HEK293 (cell line): Measurements from ENCODE around the gene ADGRD1.
A peak's percentile ranks its signal among the peaks of the same experiment; 100 is the strongest.
"Not testable (repeated sequence)": the region's sequence is repeated elsewhere in the genome, so short reads cannot be mapped to it uniquely, and the experiment has no call there.

Experiments
- CTCF ChIA-PET: fragments of 350-600 bp; formaldehyde crosslinking; extraction: SDS; loops from one replicate; lab custom pipeline; 2021; ENCODE audit warnings: antibody characterized with exemption; lab: Yijun Ruan, JAX
- POLR2A ChIA-PET: fragments of 300-600 bp; formaldehyde crosslinking; extraction: SDS; loops from one replicate; lab custom pipeline; 2020; ENCODE audit warnings: antibody characterized with exemption, inconsistent platforms; lab: Yijun Ruan, JAX
- H3K27ac ChIP-seq: fragments of 200-500 bp; sonication (Bioruptor generic); 2 replicates; pipeline ENCODE4 v1.5.1; 2014; ENCODE audit warnings: low read depth, low read length, control low read depth, inconsistent platforms; ENCODE audit errors: extremely low read depth
- H3K36me3 ChIP-seq, 2 experiments: fragments of 200-500 bp in 1 of 2; sonication (Bioruptor generic) in 1 of 2; 1 replicate in 1 of 2; 2 replicates in 1 of 2; pipeline ENCODE4 v1.5.1; 2014 to 2017; ENCODE audit warnings: inconsistent platforms in 2 of 2, low read length in 2 of 2; ENCODE audit not compliant: control insufficient read depth in 2 of 2, insufficient read depth in 1 of 2
- H3K4me1 ChIP-seq: fragments of 200-500 bp; sonication (Bioruptor generic); 2 replicates; pipeline ENCODE4 v1.5.1; 2014; ENCODE audit warnings: mild to moderate bottlenecking, low read length, inconsistent platforms; ENCODE audit not compliant: control insufficient read depth, insufficient read depth
- H3K4me3 ChIP-seq: 2 replicates; pipeline ENCODE4 v1.5.1; 2011; ENCODE audit warnings: low read depth, mild to moderate bottlenecking, control low read depth, low read length, moderate library complexity
- H3K9me3 ChIP-seq: fragments of 200-500 bp; sonication (Bioruptor generic); 2 replicates; pipeline ENCODE4 v1.5.1; 2014; ENCODE audit warnings: low read depth, low read length, inconsistent platforms; ENCODE audit not compliant: control insufficient read depth, insufficient read depth
- BCL11A ChIP-seq: fragments of 450-650 bp; formaldehyde crosslinking; IDR thresholded peaks from 2 replicates; pipeline ENCODE4 v1.5.1; 2016; ENCODE audit warnings: low read depth, missing biosample characterization, missing genetic modification characterization
- EGR2 ChIP-seq: fragments of 450-650 bp; formaldehyde crosslinking; IDR thresholded peaks from 2 replicates; pipeline ENCODE4 v1.5.1; 2016; ENCODE audit warnings: low read depth, missing biosample characterization, missing genetic modification characterization
- IKZF3 ChIP-seq: fragments of 450-650 bp; IDR thresholded peaks from 2 replicates; pipeline ENCODE4 v1.5.0; 2018; ENCODE audit warnings: missing biosample characterization, mild to moderate bottlenecking, missing genetic modification characterization, moderate library complexity
- OVOL3 ChIP-seq: fragments of 450-650 bp; formaldehyde crosslinking; IDR thresholded peaks from 2 replicates; pipeline ENCODE4 v1.5.1; 2016; ENCODE audit warnings: missing biosample characterization, missing genetic modification characterization
- SCRT2 ChIP-seq: fragments of 450-650 bp; formaldehyde crosslinking; IDR thresholded peaks from 2 replicates; pipeline ENCODE4 v1.5.1; 2016; ENCODE audit warnings: missing biosample characterization, missing genetic modification characterization
- ZBTB20 ChIP-seq: fragments of 450-650 bp; formaldehyde crosslinking; IDR thresholded peaks from 2 replicates; pipeline ENCODE4 v1.5.1; 2016; ENCODE audit warnings: missing biosample characterization, missing genetic modification characterization
- ZBTB21 ChIP-seq: fragments of 450-650 bp; formaldehyde crosslinking; IDR thresholded peaks from 2 replicates; pipeline ENCODE4 v1.5.1; 2017; ENCODE audit warnings: missing biosample characterization, missing genetic modification characterization
- ZFP41 ChIP-seq: fragments of 450-650 bp; formaldehyde crosslinking; IDR thresholded peaks from 2 replicates; pipeline ENCODE4 v1.5.1; 2016; ENCODE audit warnings: missing biosample characterization, missing genetic modification characterization, borderline replicate concordance
- ZNF133 ChIP-seq: fragments of 450-650 bp; formaldehyde crosslinking; IDR thresholded peaks from 2 replicates; pipeline ENCODE4 v1.5.1; 2016; ENCODE audit warnings: missing biosample characterization, missing genetic modification characterization
- ZNF24 ChIP-seq: fragments of 450-650 bp; formaldehyde crosslinking; IDR thresholded peaks from 2 replicates; pipeline ENCODE4 v1.5.1; 2016; ENCODE audit warnings: missing biosample characterization, missing genetic modification characterization
- ZNF394 ChIP-seq: fragments of 450-650 bp; formaldehyde crosslinking; IDR thresholded peaks from 2 replicates; pipeline ENCODE4 v1.5.1; 2016; ENCODE audit warnings: missing biosample characterization, missing genetic modification characterization, mild to moderate bottlenecking, moderate library complexity, borderline replicate concordance
- ZNF473 ChIP-seq: fragments of 450-650 bp; formaldehyde crosslinking; IDR thresholded peaks from 2 replicates; pipeline ENCODE4 v1.5.1; 2017; ENCODE audit warnings: missing biosample characterization, missing genetic modification characterization
- ZNF610 ChIP-seq: fragments of 450-650 bp; formaldehyde crosslinking; IDR thresholded peaks from 2 replicates; pipeline ENCODE4 v1.5.1; 2016; ENCODE audit warnings: missing biosample characterization, missing genetic modification characterization, borderline replicate concordance
- ZNF670 ChIP-seq: fragments of 450-650 bp; formaldehyde crosslinking; IDR thresholded peaks from 2 replicates; pipeline ENCODE4 v1.5.1; 2016; ENCODE audit warnings: missing biosample characterization, missing genetic modification characterization, low read depth
- ZNF76 ChIP-seq: fragments of 450-650 bp; formaldehyde crosslinking; IDR thresholded peaks from 2 replicates; pipeline ENCODE4; 2016; ENCODE audit warnings: low read depth, missing biosample characterization, missing genetic modification characterization, borderline replicate concordance
- TF ChIP-seq, protein P1 (sequence below): fragments of 450-650 bp; formaldehyde crosslinking; optimal IDR thresholded peaks from 2 replicates; pipeline ENCODE3; 2016; ENCODE audit warnings: missing biosample characterization, mild to moderate bottlenecking, missing genetic modification characterization
- TF ChIP-seq, protein P2 (sequence below): fragments of 450-650 bp; formaldehyde crosslinking; conservative IDR thresholded peaks from 2 replicates; pipeline ENCODE4 v1.5.1; 2016; ENCODE audit warnings: low read depth, missing biosample characterization, missing genetic modification characterization

ADGRD1 gene

DNA sequence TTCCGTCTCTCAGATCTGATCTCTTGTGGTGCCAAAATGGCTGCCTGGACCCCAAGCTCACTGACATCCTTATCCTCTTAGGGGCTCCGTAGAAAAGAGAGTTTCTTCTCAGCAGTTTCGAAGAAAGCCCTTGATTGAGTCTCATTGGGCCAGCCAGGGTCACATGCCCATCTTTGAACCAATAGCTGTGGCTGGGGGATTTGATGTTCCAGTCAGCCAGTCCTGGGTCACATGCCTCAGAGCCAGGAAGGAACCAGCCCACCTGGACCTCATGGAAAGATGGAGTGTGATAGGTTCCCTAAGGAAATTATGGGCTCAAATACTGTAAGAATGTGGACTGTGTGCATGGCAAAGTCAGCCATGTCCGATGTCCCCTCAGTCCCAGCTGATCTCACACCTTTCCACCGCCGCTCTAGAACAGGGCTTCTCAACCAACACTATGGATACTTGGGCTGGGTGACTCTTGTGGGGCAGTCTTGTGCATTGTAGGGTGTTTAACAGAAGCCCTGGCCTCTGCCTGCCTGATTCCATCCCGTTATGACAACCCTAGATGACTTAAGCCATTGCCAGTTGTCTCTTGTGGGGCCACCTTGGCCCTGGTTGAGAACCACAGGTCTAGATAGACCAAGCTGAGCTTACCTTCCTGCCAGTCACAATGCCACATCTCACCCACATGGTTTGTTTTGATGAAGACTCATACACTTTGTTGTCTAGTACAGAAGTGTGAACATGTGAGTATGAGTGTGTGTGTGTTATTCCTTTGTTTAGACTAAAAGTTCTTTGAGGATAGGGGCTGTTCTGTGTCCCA is 163.9 kb downstream of the ADGRD1 start:
- TF ChIP-seq ZNF76 = no peak
- no peak for TF ChIP-seq IKZF3 (tag by site-specific recombination)
- TF ChIP-seq ZFP41 (tag by site-specific recombination) = no peak
- no peak for TF ChIP-seq ZNF133
- TF ChIP-seq, protein P1, sequence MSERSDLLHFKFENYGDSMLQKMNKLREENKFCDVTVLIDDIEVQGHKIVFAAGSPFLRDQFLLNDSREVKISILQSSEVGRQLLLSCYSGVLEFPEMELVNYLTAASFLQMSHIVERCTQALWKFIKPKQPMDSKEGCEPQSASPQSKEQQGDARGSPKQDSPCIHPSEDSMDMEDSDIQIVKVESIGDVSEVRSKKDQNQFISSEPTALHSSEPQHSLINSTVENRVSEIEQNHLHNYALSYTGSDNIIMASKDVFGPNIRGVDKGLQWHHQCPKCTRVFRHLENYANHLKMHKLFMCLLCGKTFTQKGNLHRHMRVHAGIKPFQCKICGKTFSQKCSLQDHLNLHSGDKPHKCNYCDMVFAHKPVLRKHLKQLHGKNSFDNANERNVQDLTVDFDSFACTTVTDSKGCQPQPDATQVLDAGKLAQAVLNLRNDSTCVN (tag by site-specific recombination) = no peak
- TF ChIP-seq ZNF24 = no peak
- no peak for TF ChIP-seq ZNF670 (tag by site-specific recombination)
- TF ChIP-seq EGR2 (tag by site-specific recombination) = no peak
- TF ChIP-seq BCL11A (tag by site-specific recombination) = no peak
- no peak for TF ChIP-seq OVOL3
- TF ChIP-seq ZNF394 = no peak
- TF ChIP-seq, protein P2, sequence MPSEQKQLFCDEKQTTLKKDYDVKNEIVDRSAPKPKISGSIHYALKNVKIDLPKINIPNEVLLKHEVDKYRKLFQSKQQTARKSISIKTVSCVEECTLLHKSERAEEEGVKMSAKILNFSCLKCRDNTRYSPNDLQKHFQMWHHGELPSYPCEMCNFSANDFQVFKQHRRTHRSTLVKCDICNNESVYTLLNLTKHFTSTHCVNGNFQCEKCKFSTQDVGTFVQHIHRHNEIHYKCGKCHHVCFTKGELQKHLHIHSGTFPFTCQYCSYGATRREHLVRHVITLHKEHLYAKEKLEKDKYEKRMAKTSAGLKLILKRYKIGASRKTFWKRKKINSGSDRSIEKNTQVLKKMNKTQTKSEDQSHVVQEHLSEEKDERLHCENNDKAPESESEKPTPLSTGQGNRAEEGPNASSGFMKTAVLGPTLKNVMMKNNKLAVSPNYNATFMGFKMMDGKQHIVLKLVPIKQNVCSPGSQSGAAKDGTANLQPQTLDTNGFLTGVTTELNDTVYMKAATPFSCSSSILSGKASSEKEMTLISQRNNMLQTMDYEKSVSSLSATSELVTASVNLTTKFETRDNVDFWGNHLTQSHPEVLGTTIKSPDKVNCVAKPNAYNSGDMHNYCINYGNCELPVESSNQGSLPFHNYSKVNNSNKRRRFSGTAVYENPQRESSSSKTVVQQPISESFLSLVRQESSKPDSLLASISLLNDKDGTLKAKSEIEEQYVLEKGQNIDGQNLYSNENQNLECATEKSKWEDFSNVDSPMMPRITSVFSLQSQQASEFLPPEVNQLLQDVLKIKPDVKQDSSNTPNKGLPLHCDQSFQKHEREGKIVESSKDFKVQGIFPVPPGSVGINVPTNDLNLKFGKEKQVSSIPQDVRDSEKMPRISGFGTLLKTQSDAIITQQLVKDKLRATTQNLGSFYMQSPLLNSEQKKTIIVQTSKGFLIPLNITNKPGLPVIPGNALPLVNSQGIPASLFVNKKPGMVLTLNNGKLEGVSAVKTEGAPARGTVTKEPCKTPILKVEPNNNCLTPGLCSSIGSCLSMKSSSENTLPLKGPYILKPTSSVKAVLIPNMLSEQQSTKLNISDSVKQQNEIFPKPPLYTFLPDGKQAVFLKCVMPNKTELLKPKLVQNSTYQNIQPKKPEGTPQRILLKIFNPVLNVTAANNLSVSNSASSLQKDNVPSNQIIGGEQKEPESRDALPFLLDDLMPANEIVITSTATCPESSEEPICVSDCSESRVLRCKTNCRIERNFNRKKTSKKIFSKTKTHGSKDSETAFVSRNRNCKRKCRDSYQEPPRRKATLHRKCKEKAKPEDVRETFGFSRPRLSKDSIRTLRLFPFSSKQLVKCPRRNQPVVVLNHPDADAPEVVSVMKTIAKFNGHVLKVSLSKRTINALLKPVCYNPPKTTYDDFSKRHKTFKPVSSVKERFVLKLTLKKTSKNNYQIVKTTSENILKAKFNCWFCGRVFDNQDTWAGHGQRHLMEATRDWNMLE = no peak
- no peak for TF ChIP-seq ZBTB20 (tag by site-specific recombination)
- no peak for TF ChIP-seq ZBTB21 (tag by site-specific recombination)
- no peak for TF ChIP-seq ZNF473

DNA sequence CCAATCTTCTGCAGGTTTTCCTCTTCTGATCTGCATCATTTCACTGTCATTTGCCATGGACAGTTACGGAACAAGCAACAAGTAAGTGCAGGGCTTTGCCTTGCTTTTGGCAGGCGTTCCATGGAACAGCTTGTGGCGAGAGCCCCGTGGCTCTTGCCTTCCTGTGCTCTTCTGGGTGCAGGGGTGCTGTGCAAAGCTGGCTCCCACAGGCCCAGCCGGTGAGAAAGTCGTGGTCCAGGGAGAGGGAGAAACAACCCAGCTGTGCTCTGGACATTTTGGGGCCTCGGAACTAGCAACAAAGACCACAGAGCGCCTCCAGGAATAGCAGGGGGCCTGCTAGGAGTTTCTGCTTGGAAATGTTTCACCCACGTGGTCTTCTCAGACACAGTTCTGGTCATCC is 164.7 kb downstream of the ADGRD1 start:
- H3K27ac ChIP-seq = no peak overlapping the region
- no peaks in the 10 kb centered on the region for H3K9me3 ChIP-seq
- 0 out of 2 replicates have a peak, but pooled peaks have one; percentile 23 for TF ChIP-seq SCRT2 (tag by site-specific recombination)
- no peak for TF ChIP-seq ZNF610 (tag by site-specific recombination)
- H3K36me3 ChIP-seq = no peaks in the 10 kb centered on the region
- no peaks in the 10 kb centered on the region for H3K4me1 ChIP-seq
- no peak overlapping the region for H3K4me3 ChIP-seq
- ChIA-PET POLR2A (no interaction called here), CTCF (interaction anchor here (1.4 to 1.9 kb wide), 2 partner anchors 14 kb away, joined by 6 read pairs; no protein-coding TSS in a partner anchor)

More for the DNA sequence above, 163.9 kb downstream of the ADGRD1 start:
- no peaks in the 10 kb centered on the region for H3K4me1 ChIP-seq
- H3K9me3 ChIP-seq = no peaks in the 10 kb centered on the region
- POLR2A ChIA-PET = no interaction called here
- H3K36me3 ChIP-seq = no peaks in the 10 kb centered on the region
- H3K4me3 ChIP-seq = no peak overlapping the region
- CTCF ChIA-PET = interaction anchor here (0.6 to 3.6 kb wide), 9 partner anchors 8 to 840 kb away, joined by 3 to 31 read pairs (median 3); no protein-coding TSS in a partner anchor
- no peak overlapping the region for H3K27ac ChIP-seq

DNA sequence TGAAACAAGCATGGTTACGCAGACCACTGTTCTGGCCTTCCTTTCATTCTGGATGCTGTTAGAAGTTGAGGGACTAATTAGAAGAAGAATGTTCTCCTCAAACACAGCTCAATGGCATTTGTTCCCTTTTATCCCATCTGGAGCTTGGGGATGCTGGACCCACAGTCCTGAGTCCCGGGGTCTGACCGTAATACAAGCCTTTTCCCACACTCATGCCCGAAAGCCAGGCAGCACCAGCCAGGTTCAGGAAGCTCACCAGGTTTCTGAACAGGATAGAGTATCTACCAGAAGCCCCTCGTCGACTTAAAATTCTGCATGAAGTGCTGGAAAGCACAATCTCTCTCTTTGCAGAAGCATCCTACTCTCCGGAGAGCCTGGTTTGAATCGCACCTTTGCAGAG is 165.6 kb downstream of the ADGRD1 start:
- H3K4me3 ChIP-seq, POLR2A ChIA-PET: not testable (repeated sequence)

More for the DNA sequence above, 165.6 kb downstream of the ADGRD1 start:
- CTCF ChIA-PET = interaction anchor here (1.4 to 1.9 kb wide), 2 partner anchors 13 to 15 kb away, joined by 6 read pairs; no protein-coding TSS in a partner anchor
- not testable (repeated sequence) for H3K27ac ChIP-seq, H3K9me3 ChIP-seq, H3K4me1 ChIP-seq, H3K36me3 ChIP-seq
